IPS DF 4.7 (cell line): ENCODE measurements around the gene UFSP2.

ENCODE experiments used
- DNase-seq: peaks from one replicate; pipeline ENCODE4 v3.0.0-alpha.2; 2013; ENCODE audit warnings: low spot score; ENCODE audit errors: extremely low read depth

The UFSP2 gene

DNA sequence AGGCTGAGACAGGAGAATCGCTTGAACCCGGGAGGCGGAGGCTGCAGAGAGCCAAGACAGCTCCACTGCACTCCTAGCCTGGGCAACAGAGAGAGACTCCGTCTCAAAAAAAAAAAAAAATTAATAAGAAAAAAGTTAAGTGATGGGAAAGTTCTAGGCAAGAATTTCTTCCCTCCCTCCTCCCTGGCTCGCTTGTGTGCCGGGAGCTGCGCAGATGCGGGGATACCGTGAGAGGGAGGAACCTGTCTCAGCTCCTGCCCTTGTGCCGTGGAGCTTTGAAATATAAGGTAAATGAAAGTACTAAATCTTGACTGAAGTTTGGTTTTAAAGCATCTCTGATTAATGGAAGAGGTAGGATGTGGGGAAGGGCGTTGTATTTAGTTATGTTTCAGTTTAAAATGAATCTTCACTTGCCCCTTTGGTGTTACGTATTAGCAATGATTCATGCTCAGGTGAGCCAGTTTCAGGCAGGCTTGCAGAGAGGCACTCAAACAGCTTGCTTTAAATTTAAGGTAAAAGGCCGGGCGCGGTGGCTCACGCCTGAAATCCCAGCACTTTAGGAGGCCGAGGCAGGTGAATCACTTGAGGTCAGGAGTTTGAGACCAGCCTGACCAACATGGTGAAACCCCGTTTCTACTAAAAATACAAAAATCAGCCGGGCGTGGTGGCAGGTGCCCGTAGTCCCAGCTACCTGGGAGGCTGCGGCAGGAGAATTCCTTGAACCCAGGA is 1.4 kb upstream of the UFSP2 start:
- no peak for DNase-seq

DNA sequence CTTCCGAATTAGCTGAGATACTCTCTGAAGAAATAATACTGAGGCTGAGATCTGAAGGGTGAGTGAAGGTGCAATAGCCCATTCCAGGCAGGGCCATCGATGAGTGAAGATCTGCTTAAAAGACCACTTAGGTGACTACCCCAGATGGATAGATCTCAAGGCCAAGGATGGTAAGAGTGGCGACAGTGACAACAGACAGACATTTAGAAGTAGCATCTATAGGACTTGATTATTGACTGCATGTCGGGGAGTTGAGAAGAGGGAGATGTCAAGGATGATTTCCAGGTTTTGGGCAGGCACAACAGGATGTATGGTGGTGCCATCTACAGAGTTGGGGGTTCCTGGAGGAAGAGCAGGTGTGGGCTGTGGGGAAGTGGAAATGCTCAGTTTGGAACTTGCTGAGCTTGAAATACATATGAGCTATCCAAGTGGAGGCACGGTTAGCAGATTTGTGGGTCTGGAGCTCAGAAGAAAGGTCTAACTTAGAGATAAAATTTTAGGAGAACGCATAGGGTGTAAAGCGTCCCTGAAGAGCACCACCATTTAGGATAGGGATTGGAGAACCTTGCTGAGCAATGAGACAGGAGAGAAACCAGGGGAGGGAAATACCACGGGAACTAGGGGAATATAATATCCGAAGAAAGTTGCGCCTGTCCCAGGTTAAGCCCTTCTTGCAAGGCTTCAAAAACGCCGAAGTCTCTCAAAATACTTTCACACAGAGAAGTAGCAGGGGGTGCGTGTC is 688 bp downstream of the UFSP2 start:
- no peak for DNase-seq

DNA sequence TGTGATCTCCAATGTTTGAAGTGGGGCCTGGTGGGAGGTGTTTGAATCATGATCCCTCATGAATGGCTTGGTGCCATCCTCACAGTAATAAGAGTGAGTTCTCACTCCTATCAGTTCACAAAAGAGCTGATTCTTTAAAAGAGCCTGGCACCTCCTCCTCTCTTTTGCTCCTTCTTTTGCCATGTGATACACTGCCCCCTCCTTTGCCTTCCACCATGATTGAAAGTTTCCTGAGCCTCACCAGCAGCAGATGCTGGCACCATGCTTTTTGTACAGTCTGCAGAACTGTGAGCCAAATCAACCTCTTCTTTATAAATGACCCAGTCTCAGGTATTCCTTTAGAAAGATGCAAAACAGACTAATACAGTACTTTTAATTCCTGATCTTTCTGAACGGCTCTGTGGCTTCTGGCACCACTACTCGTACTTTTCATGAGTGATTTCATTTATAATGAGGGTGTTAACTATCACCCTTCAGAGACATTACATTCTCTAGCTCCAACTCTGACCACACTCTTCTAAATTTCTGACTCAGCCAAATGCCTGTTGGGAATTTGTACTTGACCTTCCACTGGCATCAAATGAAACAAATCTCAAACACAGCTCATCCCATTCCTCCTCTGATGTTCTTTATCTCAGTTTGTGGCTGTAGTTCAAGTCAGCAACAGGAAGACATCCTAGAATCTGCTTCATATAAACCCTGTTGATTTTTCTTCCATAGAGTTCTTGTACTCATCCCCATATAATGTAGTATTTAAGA is 4.2 kb downstream of the UFSP2 start:
- DNase-seq = no peak

DNA sequence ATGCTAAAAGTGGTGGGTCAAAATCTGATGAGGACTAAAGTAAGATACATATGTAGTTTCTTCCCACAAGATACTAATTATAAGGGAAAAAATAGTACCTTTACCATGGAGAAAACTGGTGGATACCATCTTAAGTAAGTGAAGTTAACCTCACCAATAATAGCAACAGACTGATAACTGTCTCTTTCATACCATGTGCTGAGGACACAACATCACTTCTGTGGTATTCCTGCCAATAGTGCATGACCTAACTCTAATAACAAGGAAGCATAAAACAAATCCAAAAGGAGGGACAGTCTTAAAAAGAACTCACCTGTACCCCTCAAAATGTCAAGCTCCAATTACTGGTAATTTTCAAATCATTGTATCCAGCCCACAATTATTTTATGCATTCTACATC is 8.8 kb downstream of the UFSP2 start:
- DNase-seq = no peak

DNA sequence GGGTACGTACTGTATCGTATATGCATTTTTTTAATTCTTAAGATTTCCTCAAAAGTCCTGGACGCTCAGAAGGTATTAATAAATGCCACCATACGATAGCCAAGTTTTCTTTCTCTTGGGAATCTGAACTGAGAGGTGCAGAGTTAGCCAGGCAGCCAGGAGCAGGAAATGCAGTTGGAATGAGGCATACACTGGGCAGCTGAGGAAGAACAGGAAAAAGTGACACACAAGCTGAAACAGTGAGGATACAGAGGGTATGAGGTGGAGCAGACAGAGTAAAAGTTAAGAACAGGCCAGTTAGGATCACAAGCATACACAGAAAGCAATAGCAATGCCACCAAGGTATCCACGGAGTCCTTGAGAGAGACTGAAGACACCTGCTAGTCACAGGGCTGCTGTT is 13.4 kb downstream of the UFSP2 start:
- no peak for DNase-seq

DNA sequence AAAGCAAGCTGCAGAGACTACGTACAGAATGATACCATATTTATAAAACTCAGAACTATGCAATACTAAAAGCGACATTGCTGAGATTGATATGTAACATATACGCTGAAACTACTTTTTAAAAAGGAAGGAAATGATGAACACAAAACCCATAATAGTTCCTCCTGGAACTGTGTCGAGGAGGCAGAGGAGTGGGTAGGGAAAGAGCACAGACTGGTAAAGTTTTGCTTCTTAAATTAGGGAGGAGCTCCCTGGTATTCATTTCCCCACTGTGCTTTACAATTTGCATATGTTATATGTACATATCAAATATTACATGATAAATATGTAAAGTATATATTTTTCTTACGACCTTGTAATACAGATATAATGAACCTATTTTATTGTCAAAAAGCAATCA is 13.9 kb downstream of the UFSP2 start:
- no peak for DNase-seq

DNA sequence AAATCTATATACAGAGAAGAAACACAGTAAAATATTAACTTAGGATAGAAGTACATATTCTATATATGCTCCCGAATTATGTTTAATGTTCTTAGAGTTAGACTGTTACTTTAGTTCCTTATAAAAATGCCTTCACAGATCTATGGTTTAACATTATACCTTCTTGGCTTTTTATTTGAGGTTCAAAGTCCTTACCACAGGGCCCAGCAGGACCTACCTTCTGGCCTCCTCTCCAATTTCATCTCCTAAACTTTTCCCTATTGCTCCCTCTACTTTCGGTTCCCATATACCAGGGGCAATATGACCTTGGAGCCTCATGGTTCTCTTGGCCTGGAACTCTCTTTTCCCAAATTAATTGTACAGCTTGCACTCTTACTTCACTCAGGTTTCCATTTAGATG is 17.3 kb downstream of the UFSP2 start:
- DNase-seq = no peak

DNA sequence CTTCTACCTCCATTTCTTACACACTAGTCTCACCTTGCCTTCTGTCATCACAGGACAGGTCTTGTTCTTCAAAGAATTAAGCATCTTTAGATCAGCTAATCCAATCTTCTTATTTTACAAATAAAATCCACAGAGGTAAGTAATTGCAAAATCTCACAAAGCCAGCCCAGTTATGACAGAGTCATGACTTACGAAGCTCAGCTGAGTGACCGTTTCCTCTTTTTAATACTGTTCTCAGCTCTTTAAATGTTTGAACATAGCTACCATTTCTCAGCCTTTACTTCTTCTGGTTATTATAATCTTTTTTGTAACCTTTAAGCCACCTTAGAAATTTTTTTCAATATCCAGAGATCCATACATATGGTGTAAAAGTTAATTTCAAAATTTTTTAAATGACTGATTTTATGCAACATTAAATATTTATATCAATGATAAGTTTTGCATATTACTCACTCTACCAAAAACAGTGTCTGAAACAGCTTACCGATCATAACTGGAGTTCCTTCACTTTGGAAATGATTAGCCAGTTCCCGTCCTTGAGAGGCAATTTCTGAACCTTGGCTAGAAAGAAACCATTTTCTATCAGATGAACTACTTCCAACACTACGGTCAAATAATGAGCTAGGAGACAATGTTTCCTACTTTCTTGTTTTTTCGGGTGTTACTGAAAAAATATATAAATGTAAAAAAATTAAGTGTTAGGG is 20.3 kb downstream of the UFSP2 start:
- no peak for DNase-seq

DNA sequence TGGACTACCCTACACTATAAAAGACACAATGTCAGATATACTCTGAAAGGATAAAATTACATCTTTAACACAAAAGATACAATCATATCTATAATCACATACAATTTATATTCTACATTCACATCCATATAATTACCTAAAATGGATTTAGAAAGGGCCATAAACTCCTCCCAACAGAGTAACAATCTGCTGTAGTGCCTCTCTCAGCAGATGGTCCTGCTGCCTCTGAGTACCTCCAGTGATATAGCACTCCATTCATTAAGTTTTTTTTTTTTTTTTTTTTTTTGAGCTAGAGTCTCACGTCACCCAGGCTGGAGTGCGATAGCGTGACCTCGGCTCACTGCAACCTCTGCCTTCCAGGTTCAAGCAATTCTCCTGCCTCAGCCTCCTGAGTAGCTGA is 21.7 kb downstream of the UFSP2 start:
- DNase-seq = no peak

DNA sequence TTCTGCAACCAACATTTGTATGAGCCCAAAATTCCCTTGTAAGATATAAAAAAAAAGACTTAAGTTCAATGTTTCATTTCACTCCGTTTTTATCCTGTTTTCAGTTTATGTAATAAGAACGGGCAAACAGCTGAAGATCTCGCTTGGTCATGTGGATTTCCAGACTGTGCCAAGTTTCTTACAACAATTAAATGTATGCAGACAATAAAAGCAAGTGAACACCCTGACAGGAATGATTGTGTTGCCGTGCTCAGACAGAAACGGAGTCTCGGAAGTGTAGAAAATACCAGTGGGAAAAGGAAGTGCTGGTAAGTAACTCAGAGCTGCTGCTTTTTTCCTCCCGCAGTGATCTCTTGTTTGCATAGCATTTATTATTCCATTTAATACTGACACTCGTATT is 26.3 kb downstream of the UFSP2 start:
- DNase-seq = no peak

DNA sequence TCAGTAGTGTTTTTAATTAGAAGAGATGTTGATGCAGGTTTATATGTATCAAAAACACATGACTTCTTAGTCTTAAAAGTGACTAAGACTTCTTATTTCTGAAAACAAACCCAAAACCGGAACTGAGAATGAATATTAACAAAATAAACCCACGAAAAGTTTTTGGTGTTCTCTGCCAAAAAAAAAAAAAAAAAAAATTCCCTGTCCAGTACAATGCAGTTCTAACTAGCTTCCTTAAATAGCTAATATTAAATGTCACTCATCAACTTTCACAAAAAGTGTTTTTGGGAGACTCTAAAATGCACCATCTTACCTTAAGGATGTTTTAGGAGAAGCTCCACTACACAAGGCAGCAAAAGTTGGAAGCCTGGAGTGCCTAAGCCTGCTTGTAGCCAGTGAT is 27.1 kb downstream of the UFSP2 start:
- no peak for DNase-seq

DNA sequence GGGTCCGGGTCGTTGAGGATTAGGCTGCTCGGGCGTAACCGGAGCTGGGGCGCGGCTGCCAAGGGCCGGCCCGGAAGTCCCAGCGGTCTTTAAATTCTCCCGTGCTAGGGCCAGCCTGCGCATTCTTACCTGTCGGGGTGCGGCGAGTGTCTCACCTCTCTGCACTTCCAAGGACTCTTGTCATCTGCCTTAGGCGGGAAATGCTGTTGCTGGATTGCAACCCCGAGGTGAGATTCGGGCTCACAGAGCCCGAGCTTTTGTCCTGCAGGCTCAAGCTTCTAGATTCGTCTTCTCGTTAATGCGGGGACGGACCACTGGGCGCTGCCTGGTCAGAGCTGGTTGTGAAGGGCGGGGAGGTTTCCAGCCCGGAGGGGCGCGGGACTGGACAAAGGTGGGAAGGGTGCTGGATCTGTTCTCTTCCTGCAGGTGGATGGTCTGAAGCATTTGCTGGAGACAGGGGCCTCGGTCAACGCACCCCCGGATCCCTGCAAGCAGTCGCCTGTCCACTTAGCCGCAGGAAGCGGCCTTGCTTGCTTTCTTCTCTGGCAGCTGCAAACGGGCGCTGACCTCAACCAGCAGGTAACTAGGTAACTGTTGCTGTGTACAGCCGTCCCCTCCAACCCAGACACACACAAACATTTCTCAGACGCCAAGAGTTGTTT is 28.9 kb downstream of the UFSP2 start, which contains the start of gene ANKRD37:
ANKRD37 (plus strand) TSS at position 118 of the 662 bp plus-strand sequence; CDS start at position 201, 83 bp downstream.
- no peak for DNase-seq

DNA sequence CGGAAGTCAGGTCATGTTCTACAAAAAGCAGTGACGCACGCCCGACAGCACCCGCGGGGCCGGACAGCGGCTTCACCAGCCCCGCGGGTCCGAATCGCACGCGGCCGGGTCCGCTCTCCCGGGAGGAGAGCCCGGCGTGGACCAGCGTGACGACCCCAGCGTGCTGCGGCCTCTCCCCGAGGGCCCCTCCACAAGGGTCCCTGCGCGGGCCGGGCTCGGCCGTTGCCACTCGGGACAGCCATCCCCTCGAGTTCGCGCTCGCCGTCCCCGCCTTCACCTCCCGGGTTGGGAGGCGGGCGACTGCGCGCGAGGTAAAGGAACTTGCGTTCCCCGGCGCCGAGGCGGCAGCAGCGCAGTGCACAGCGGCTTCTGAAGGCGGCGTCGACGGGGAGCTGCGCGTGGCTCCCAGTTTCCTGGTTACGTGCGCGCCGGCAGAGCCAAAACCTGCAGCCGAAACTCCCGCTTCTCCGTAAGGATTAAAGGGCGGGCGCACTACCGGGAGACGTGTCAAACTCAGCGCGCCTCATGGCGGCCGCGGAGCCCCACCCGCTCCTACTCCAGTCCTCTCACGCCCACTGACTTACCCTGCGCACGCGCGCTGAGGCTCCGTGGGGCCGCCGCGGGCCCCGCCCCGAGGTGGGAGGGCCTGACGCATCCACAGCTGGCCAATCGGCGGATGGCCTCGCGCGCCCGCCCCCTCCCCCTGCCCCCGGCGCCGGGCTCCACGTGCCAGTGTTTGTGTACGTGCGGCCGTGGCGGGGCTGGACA is 29.6 kb downstream of the UFSP2 start:
- DNase-seq = no peak

DNA sequence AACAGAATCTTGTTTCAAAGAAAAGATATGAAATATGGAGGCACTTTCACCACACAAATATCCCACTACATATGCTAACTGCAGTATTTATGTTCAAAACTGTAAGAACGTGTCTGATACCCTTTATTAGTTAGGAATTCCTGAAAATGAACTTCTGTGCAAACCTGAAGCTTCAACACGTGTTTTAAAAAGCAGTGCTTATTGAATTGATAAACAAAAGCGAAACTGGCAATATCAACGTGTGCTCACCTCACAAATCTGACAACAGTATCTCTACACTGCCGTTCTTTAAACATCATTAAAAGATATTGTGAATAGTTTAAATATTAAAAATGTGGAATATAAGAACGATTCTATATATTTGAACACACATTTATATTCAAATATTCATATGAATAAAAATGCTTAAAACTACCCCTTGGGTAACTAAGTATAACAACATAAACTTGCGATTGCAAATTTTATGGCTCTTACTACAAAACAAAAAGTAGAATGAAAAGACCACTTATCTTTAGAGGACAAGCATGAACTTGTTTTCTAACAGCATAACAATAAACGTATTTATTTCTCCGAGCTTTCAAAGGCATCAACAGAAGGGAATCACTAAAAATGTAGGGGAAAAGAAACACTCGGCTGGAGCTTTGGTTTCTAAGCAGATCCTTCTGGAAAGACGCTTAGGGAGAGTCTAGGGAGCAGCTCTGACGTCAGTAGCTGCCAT is 30.4 kb downstream of the UFSP2 start, which contains the start of gene LRP2BP:
LRP2BP (minus strand) TSS at position 687 of the 718 bp plus-strand sequence. CDS start 17,738 bp downstream, outside the sequence.
- no peak for DNase-seq

DNA sequence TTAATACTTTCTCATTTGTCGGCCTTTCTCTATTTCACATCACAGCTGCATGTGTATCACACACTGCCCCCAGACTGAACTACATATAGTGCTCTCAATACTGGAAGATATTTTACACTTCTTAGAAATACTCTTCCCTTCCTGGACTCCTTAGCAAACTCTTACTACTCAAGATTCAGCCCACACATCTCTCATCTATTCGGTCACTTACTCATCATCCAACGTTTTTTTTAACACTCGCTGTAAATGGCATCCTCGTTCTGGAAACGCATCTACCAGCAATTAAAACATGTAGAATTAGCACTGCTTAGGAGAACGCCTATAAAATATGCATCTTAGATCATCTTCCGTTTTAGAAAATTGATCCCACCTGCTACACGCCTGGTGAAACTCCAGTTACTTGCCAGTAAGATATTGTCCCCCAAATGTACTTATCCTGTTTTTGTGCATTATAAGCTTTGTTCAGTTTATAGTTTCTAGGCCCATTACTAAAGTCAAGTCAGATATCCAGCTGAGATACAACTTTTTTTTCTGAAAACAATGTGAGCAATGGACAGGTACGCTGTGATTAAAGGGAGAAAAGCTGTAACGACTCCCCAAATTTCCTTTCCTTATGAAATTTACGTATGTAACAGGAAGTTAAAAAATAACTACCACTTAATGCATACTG is 31.1 kb downstream of the UFSP2 start:
- no peak for DNase-seq

DNA sequence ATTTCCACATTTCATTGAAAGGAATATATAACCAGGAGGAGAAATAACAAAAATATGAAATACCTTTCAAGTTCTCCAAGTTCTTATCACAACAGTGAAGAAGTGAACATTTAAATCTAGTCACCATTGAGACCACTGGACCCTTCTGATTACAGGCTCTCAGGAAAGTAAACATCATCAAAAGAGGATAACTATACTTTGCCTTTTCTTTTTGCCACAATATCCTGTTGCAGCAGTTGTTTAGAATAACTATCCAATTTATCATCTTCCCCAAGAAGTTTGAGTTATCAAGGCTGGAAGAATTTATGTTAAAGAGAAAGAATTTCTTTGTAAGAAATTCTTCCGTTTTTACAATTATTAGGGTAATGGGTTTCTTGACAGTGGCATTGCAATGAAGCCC is 33.6 kb downstream of the UFSP2 start:
- DNase-seq = no peak

DNA sequence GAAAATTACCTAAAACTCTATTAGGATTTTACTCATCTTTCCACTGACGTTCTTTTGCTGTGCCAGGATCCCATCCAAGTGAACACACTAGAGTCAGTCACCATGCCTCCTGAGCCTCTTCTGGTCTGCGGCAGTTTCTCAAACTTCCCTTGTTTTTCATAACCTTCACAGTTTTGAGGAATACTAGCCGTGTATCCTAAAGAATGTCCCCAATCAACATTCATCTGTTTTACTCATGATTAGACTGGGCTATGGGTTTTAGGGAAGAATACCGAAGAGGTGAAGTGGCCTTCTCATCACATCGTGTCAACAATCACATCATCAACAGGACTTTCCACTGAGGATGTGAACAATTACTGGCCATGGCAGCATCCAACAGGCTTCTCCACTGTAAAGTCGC is 34.8 kb downstream of the UFSP2 start:
- DNase-seq = no peak

DNA sequence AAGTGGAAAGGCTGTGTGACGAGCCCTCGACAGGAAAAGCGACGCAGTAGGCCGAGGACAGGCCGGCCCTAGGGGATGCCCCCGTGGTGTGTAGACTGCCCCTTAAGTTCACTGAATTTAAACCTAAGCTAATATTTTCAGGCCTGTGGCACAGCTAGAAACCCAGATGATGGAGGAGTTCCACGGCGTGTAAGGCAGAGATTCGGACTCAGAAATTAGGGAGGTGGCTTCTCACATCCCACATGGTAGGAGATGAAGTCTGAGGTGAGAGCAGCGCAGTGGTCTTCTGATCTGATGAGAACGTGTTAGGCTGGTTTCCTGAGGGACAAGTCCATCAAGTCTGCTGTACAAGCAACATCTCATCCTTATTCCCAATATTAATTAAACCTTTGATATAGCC is 37.8 kb downstream of the UFSP2 start:
- DNase-seq = no peak

DNA sequence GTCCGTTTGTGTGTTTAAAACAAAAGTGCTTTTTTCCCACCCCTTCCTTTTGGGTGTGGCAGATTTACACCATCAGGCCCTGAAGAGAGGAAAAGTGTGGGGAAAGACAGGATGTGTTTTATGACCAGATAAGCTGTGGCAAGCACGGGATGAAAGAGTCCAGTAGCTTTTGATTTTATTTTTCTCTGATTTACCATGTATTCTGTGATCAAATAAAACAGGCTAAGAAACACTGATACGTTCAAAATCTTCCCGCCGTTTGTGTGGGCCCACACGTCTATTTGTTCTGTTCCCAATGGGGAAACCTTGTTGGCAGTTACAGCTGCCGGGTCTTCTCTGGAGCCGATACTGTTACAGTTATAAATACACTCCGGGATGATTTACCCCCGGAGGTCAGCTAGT is 40.8 kb downstream of the UFSP2 start:
- DNase-seq = no peak
